Chondrocyte (in vitro differentiated cells): Measurements from ENCODE around the gene CSNK1G1. TPM values are rescaled to one million over a fixed set of nuclear protein-coding genes. Genes with fewer than 3 reads are reported as not detected.

Experiments used
- DNase-seq: peaks from one replicate; pipeline ENCODE4 v3.0.0; 2021; ENCODE audit warnings: mixed read lengths, low spot score
- H3K27ac Mint-ChIP-seq: one replicate; pipeline ENCODE4 v1.8.0; 2021; ENCODE audit warnings: mild to moderate bottlenecking, moderate library complexity, mixed read lengths; ENCODE audit not compliant: unreplicated experiment
- H3K27me3 Mint-ChIP-seq: 2 replicates; pipeline ENCODE4 v1.8.0; 2021; ENCODE audit warnings: low read depth, mixed read lengths
- H3K36me3 Mint-ChIP-seq: 2 replicates; pipeline ENCODE4 v1.8.0; 2021; ENCODE audit warnings: low read depth, mixed read lengths
- H3K4me1 Mint-ChIP-seq: 2 replicates; pipeline ENCODE4 v1.8.0; 2021; ENCODE audit warnings: low read depth, mild to moderate bottlenecking, mixed read lengths
- H3K4me3 Mint-ChIP-seq: one replicate; pipeline ENCODE4 v1.8.0; 2021; ENCODE audit warnings: mild to moderate bottlenecking, moderate library complexity, mixed read lengths; ENCODE audit not compliant: unreplicated experiment
- H3K9me3 Mint-ChIP-seq: 2 replicates; pipeline ENCODE4 v1.8.0; 2021; ENCODE audit warnings: low read depth, mixed read lengths
- total RNA-seq: library from RNA; stranded (reverse); gene quantifications from 3 replicates; pipeline ENCODE4 v1.2.1, GENCODE V29; 2021
- TF ChIP-seq, protein P1 (sequence below): fragments of 200-600 bp; sonication (generic); IDR thresholded peaks from 2 replicates; pipeline ENCODE4 v1.5.0; 2021; ENCODE audit warnings: antibody characterized with exemption, mild to moderate bottlenecking, moderate library complexity

Gene CSNK1G1
- total RNA-seq, 1 donor from 2014 or later: 20.1 TPM

GRCh38 chr15:64187396-64188191 lies 168.4 kb downstream of the CSNK1G1 start:
- DNase-seq: no peak
- Mint-ChIP-seq H3K4me1 (no peaks in the 10 kb centered on the region), H3K9me3 (no peaks in the 10 kb centered on the region), H3K27me3 (no peaks in the 10 kb centered on the region), H3K27ac (no peak overlapping the region), H3K4me3 (no peak overlapping the region), H3K36me3 (peaks cover 4% of the 10 kb centered on the region)
- TF ChIP-seq, protein P1, sequence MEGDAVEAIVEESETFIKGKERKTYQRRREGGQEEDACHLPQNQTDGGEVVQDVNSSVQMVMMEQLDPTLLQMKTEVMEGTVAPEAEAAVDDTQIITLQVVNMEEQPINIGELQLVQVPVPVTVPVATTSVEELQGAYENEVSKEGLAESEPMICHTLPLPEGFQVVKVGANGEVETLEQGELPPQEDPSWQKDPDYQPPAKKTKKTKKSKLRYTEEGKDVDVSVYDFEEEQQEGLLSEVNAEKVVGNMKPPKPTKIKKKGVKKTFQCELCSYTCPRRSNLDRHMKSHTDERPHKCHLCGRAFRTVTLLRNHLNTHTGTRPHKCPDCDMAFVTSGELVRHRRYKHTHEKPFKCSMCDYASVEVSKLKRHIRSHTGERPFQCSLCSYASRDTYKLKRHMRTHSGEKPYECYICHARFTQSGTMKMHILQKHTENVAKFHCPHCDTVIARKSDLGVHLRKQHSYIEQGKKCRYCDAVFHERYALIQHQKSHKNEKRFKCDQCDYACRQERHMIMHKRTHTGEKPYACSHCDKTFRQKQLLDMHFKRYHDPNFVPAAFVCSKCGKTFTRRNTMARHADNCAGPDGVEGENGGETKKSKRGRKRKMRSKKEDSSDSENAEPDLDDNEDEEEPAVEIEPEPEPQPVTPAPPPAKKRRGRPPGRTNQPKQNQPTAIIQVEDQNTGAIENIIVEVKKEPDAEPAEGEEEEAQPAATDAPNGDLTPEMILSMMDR: no peak

DNA sequence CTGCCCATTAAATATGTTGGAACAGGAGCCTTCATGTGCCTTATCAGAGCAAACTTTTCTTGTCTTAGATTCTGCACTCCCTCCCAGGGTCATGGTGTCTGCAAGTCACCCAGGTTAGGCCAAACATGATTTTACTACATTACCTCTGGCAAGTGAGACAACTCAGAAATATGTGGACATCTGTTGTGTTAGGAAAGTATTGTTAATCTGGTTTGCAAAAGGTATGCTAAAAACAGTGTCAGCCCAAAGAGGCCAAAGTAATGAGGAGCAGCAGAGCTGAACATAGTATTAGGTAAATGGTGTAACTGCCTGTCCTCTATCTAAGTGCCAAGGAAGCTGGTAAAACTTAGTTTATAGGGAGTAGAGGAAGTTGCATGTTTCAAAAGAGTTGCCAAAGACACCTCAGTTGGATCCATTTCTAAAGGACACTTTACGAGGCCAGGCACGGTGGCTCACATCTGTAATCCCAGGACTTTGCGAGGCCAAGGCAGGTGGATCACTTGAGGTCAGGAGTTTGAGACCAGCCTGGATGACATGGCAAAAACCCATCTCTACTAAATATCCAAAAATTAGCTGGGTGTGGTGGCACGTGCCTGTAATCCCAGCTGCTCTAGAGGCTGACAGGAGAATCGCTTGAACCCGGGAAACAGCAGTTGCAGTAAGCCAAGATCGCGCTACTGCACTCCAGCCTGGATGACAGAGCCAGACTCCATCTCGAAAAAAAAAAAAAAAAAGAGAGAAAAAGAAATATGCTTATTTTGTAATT lies 170.6 kb downstream of the CSNK1G1 start:
- TF ChIP-seq, protein P1: no peak
- H3K27me3 Mint-ChIP-seq: no peaks in the 10 kb centered on the region
- DNase-seq: no peak
- H3K4me3 Mint-ChIP-seq: no peak overlapping the region
- peaks cover 6% of the 10 kb centered on the region for H3K36me3 Mint-ChIP-seq
- H3K4me1 Mint-ChIP-seq: peaks cover 3% of the 10 kb centered on the region
- H3K27ac Mint-ChIP-seq: no peak overlapping the region
- H3K9me3 Mint-ChIP-seq: no peaks in the 10 kb centered on the region

DNA sequence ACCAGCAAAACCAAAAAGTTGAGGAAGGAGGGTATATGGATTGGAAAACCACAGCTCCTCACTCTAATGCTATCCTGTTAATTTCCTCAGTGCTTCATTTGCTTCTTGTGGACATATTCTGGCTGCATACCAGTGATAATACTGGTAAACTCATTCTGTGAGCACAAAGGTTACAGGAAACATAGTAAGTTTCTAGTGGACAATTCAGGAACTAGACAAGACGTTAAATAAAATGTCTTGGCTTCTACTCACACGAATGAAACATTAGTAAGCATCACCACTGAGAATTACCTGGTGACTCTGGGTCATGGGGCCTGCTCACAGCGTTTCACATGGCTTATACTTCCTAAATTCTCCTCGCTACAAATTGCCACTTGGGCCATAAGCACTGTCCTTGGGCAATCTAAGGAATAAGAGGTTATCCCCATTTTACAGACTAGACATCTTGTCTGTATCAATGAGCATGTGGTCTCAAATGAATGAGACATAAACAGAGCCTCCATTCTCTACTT lies 173.1 kb downstream of the CSNK1G1 start:
- H3K27ac Mint-ChIP-seq: no peak overlapping the region
- no peak overlapping the region for H3K4me3 Mint-ChIP-seq
- peaks cover 6% of the 10 kb centered on the region for H3K4me1 Mint-ChIP-seq
- no peaks in the 10 kb centered on the region for H3K9me3 Mint-ChIP-seq
- no peaks in the 10 kb centered on the region for H3K27me3 Mint-ChIP-seq
- no peak for DNase-seq
- H3K36me3 Mint-ChIP-seq: peaks cover 10% of the 10 kb centered on the region
- TF ChIP-seq, protein P1: no peak

- TF ChIP-seq, protein P1: no peak
- no peaks in the 10 kb centered on the region for H3K27me3 Mint-ChIP-seq
- H3K27ac Mint-ChIP-seq: no peak overlapping the region
- H3K4me3 Mint-ChIP-seq: no peak overlapping the region
- H3K36me3 Mint-ChIP-seq: peaks cover 12% of the 10 kb centered on the region
- peaks cover 6% of the 10 kb centered on the region for H3K4me1 Mint-ChIP-seq
- no peak for DNase-seq
- no peaks in the 10 kb centered on the region for H3K9me3 Mint-ChIP-seq
These were observed 175.6 kb downstream of the CSNK1G1 start for GRCh38 chr15:64180235-64180824.
